ENCODE data around the gene MAGI2. TPM values are rescaled to one million over a fixed set of nuclear protein-coding genes. Genes with fewer than 3 reads are reported as not detected.

MAGI2 gene
- total RNA-seq, 1 experiment from 2014 or later = 0.22 TPM

- H3K4me3 ChIP-seq (replicated peaks in 1 of 2; ENCODE audit: low read depth in 1 of 2, low read length in 2 of 2) = no peak overlapping the region
- no peaks in the 10 kb centered on the region for H3K4me1 ChIP-seq (ENCODE audit: control insufficient read depth in 1 of 2, insufficient read depth in 2 of 2, low read length in 2 of 2)
- ChIA-PET POLR2A (no interaction called here), CTCF (no interaction called here), RAD21 (ENCODE audit: low non-redundant PET in 1 of 2, low total read pairs in 2 of 2, uncharacterized antibody in 2 of 2, unreplicated experiment in 2 of 2) (no interaction called here)
- ATAC-seq (no peak), DNase-seq (ENCODE audit: low read depth, low spot score) (no peak)
- TF ChIP-seq REST (IDR thresholded peaks at IDR 0.05; ENCODE audit: low read depth) (no peak), SIN3A (IDR thresholded peaks at IDR 0.05; ENCODE audit: low read depth) (no peak), ZNF274 (IDR thresholded peaks at IDR 0.05; ENCODE audit: low read depth, low read length) (no peak), ELF1 (IDR thresholded peaks at IDR 0.05; ENCODE audit: borderline replicate concordance, low read depth) (no peak), MAX (IDR thresholded peaks at IDR 0.05) (no peak), YY1 (IDR thresholded peaks at IDR 0.05; ENCODE audit: extremely low read depth, insufficient replicate concordance, low read depth, low read length) (no peak), FOSL1 (IDR thresholded peaks at IDR 0.05; ENCODE audit: low read depth) (no peak), SP1 (IDR thresholded peaks at IDR 0.05; ENCODE audit: low read depth) (no peak), EZH2phosphoT487 (IDR thresholded peaks at IDR 0.05; ENCODE audit: borderline replicate concordance) (no peak), CTCF (IDR thresholded peaks at IDR 0.05 in 2 of 3, conservative IDR thresholded peaks at IDR 0.05 in 1 of 3; ENCODE audit: borderline replicate concordance in 1 of 3, insufficient read depth in 1 of 3, low read depth in 2 of 3, low read length in 2 of 3) (no peak), ATF3 (IDR thresholded peaks at IDR 0.05) (no peak), EGR1 (IDR thresholded peaks at IDR 0.05; ENCODE audit: low read depth) (no peak), JUND (IDR thresholded peaks at IDR 0.05) (no peak), EZH2 (IDR thresholded peaks at IDR 0.05) (no peak), ZFX (IDR thresholded peaks at IDR 0.05) (no peak), TCF7L2 (IDR thresholded peaks at IDR 0.05; ENCODE audit: borderline replicate concordance, extremely low read depth, insufficient read depth, insufficient read length) (no peak), POLR2A (IDR thresholded peaks at IDR 0.05; ENCODE audit: borderline replicate concordance, extremely low read depth, insufficient read depth, insufficient read length) (no peak), CEBPB (IDR thresholded peaks at IDR 0.05; ENCODE audit: low read depth) (no peak), RAD21 (IDR thresholded peaks at IDR 0.05; ENCODE audit: low read depth) (no peak)
- no peaks in the 10 kb centered on the region for H3K9me3 ChIP-seq (ENCODE audit: control insufficient read depth in 1 of 2, insufficient read depth in 1 of 2, low read depth in 1 of 2, low read length in 2 of 2)
- H4K20me1 ChIP-seq (ENCODE audit: insufficient read depth) = no peaks in the 10 kb centered on the region
- BruUV-seq (replicated peaks) = no TSS peak
- no peaks in the 10 kb centered on the region for H3K27me3 ChIP-seq (ENCODE audit: insufficient read depth, low read length)
- no peaks in the 10 kb centered on the region for H3K36me3 ChIP-seq (ENCODE audit: control insufficient read depth in 1 of 2, insufficient read depth in 2 of 2, low read length in 2 of 2)
- H2AFZ ChIP-seq (ENCODE audit: low read depth, low read length, poor library complexity, severe bottlenecking) = no peak overlapping the region
- H3K9ac ChIP-seq (ENCODE audit: low read length) = no peak overlapping the region
- no peaks in the 10 kb centered on the region for H3K9me2 ChIP-seq (ENCODE audit: insufficient read depth)
- H3K79me2 ChIP-seq (ENCODE audit: insufficient read depth, low read length) = no peaks in the 10 kb centered on the region
- no peak overlapping the region for H3K27ac ChIP-seq (ENCODE audit: low read depth, low read length)
- no peak overlapping the region for H3K4me2 ChIP-seq (ENCODE audit: low read length)
- intact Hi-C loops (cut with micrococcal nuclease) = no loop called here
Observed at GRCh38 chr7:79211724-79212123, 241.7 kb downstream of the MAGI2 start.
